ENCODE results near the gene SLC34A1.

- TF ChIP-seq EZH2 (IDR thresholded peaks at IDR 0.05; ENCODE audit: borderline replicate concordance, low read depth, low read length, poor library complexity, severe bottlenecking): no peak
- TF ChIP-seq, protein P1, sequence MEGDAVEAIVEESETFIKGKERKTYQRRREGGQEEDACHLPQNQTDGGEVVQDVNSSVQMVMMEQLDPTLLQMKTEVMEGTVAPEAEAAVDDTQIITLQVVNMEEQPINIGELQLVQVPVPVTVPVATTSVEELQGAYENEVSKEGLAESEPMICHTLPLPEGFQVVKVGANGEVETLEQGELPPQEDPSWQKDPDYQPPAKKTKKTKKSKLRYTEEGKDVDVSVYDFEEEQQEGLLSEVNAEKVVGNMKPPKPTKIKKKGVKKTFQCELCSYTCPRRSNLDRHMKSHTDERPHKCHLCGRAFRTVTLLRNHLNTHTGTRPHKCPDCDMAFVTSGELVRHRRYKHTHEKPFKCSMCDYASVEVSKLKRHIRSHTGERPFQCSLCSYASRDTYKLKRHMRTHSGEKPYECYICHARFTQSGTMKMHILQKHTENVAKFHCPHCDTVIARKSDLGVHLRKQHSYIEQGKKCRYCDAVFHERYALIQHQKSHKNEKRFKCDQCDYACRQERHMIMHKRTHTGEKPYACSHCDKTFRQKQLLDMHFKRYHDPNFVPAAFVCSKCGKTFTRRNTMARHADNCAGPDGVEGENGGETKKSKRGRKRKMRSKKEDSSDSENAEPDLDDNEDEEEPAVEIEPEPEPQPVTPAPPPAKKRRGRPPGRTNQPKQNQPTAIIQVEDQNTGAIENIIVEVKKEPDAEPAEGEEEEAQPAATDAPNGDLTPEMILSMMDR (conservative IDR thresholded peaks at IDR 0.05; ENCODE audit: low read depth, low read length): no peak
Measured at GRCh38 chr5:177405312-177405711, 21.1 kb downstream of the SLC34A1 start.

Data from A673 (cell line).